ENCODE measurements around the gene DIP2A.
A peak's percentile ranks its signal among the peaks of the same experiment; 100 is the strongest.
"Not testable (repeated sequence)": the region's sequence is repeated elsewhere in the genome, so short reads cannot be mapped to it uniquely, and the experiment has no call there.

Gene DIP2A

GRCh38 chr21:46425041-46425440 is 33.6 kb upstream of the DIP2A start:
- no peak for DNase-seq (ENCODE audit: low read depth)

GRCh38 chr21:46425571-46425970 is 33.1 kb upstream of the DIP2A start:
- DNase-seq (ENCODE audit: low read depth), result peak; percentile 32

- no peak for DNase-seq (ENCODE audit: low read depth)
These were observed 32.2 kb upstream of the DIP2A start for GRCh38 chr21:46426313-46427046.

DNA sequence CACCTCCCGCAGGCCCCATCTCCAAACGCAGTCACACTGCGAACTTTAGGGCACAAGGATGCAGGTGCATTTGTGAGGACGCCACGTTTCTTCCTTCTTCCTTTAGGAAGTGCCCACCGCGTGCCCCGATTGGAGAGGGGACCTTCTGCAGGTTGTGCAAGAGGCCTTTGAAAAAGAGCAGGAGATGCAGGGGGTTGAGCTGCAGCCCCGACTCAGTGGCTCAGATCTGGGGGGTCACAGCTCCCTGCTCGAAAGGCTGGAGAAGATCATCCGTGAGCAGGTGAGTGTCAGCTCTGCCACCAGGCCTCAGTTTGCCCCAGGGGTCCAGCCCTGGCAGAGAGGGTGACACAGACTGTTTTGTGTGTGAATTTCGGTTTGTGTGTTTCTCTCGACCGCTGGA is 31.2 kb upstream of the DIP2A start:
- DNase-seq (ENCODE audit: low read depth), result no peak

DNA sequence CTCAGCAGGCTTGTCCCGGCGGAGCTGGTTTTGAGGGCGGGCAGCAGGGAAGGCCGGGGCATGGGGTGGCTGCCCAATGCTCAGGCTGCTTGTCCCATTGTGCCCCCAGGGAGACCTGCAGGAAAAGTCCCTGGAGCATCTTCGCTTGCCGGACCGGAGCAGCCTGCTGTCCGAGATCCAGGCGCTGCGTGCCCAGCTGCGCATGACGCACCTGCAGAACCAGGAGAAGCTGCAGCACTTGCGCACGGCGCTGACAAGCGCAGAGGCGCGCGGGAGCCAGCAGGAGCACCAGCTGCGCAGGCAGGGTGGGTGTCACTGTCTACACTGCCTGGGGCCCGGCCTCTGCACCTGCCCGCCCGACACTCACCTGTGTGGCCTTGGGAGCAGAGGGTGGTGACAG is 30.4 kb upstream of the DIP2A start:
- no peak for DNase-seq (ENCODE audit: low read depth)

- DNase-seq (ENCODE audit: low read depth), result no peak
These were observed 29.5 kb upstream of the DIP2A start for GRCh38 chr21:46428987-46429710.

DNA sequence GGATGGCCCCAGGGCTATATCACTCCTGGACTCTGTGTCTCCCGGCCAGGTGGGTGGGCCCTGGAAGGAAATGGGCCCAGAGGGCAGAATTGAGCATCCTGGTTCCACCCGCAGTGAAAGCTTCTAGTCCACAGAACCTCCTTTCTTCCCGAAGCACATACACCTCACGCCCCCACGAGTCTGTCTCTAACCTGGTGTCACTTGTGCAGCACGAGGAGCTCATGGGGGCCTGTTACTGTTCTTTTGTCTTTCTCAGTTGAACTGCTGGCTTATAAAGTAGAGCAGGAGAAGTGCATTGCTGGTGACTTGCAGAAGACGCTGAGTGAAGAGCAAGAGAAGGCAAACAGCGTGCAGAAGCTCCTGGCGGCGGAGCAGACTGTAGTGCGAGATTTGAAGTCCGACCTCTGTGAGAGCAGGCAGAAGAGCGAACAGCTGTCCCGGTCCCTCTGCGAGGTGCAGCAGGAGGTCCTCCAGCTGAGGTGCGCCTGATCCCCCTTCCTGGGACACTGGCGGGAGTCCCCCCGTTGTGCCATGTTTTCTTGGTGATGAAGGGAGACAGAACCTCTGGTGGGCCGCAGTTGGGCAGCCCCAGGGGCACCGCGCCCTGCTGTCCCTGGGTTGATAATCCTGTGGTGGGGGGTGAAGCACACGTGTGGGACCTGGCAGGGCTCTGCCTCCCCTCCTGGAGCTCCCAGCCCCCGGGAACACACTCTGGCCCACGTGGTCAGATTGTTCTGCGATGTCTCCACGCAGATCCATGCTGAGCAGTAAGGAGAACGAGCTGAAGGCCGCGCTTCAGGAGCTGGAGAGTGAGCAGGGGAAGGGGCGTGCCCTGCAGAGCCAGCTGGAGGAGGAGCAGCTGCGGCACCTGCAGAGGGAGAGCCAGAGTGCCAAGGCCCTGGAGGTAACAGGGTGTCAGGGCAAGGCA is 28.7 kb upstream of the DIP2A start:
- DNase-seq (ENCODE audit: low read depth), result no peak

GRCh38 chr21:46431448-46431847 is 27.2 kb upstream of the DIP2A start:
- DNase-seq (ENCODE audit: low read depth), result no peak

DNA sequence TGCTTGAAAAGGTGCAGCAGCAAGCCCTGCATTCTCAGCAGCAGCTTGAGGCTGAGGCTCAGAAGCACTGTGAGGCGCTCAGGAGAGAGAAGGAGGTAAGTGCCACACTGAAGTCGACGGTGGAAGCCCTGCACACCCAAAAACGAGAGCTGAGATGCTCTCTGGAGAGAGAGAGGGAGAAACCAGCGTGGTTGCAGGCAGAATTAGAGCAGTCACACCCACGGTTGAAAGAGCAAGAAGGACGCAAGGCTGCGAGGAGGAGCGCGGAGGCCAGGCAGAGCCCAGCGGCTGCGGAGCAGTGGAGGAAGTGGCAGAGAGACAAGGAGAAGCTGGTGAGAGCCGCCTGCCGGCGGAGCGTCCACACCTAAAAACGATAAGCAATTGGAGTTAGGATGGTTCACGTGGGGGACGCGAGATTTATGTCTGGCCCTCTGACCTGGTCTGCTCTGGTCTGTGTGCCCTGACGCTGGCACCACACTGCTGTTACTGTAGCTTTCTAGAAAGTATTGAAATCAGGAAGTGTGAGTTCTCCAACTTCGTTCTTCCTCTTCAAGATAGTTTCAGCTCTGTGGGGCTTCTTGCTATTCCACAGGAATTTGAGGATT is 26.7 kb upstream of the DIP2A start:
- DNase-seq (ENCODE audit: low read depth), result no peak

DNA sequence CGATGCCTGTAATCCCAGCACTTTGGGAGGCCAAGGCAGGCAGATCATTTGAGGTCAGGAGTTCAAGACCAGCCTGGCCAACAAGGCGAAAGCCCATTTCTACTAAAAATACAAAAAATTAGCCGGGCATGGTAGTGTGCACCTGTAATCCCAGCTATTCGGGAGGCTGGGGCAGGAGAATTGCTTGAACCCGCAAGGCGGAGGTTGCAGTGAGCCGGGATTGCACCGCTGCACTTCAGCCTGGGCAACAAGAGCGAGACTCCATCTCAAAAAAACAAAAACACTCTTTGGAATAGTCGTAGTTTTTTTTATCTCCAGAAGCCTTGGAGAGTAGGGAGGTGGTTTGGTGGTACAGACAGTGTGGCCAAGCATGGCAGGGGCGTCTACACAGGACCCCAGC is 25.6 kb upstream of the DIP2A start:
- not testable (repeated sequence) for DNase-seq (ENCODE audit: low read depth)

GRCh38 chr21:46434322-46434958 is 24.3 kb upstream of the DIP2A start:
- no peak for DNase-seq (ENCODE audit: low read depth)

DNA sequence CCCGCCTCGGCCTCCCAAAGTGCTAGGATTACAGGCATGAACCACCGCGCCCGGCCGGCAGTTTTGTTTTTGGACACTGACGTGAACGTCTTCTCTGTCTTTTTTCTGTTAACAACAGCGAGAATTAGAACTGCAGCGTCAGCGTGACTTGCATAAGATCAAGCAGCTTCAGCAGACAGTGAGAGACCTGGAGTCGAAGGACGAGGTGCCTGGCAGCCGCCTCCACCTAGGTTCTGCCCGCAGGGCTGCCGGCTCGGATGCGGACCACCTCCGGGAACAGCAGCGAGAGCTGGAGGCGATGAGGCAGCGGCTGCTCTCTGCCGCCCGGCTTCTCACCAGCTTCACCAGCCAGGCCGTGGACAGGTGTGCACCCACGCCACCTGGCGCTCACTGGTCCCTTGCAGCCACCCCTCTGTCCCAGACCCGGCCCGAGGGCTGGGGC is 22.9 kb upstream of the DIP2A start:
- no peak for DNase-seq (ENCODE audit: low read depth)

DNA sequence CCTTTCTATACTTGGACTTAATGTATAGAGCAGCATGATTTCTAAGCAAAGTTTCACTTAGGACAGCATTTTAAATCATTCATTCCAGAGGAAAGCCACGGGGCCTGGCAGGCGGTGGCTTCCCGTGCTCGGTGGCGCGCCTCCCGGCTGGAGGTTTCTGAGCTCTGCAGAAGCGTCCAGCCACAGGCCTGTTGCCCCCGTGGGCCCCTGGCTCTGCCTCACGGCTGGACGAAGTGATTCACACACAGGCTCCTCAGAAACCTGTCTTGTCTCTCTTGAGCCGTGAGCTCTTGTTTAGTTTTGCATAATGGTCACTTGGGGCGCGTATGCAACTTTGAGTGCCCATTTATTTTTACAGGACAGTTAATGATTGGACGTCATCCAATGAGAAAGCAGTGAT is 22.1 kb upstream of the DIP2A start:
- no peak for DNase-seq (ENCODE audit: low read depth)

- no peak for DNase-seq (ENCODE audit: low read depth)
These were observed 21.6 kb upstream of the DIP2A start for GRCh38 chr21:46437096-46437498.

- DNase-seq (ENCODE audit: low read depth), result no peak
These were observed 21.2 kb upstream of the DIP2A start for GRCh38 chr21:46437511-46437910.

DNA sequence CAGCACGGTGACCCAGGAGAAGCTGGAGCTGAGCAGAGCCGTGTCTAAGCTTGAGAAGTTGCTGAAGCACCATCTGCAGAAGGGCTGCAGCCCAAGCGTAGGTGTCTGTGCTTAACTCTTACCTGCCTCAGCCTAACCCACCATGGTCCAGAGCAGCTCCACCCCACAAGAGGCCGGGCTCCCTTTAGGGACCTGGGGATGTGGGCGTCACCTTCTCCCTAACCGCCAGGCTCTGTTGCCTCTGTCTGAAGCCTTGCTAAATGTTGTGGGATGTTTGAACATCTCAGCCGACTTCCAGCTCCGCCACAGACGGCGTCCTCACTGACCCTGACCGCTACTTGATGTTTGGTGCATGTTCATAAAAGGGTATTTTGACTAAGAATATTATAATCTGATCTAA is 20.4 kb upstream of the DIP2A start:
- no peak for DNase-seq (ENCODE audit: low read depth)

- DNase-seq (ENCODE audit: low read depth), result no peak
These were observed 18.8 kb upstream of the DIP2A start for GRCh38 chr21:46439906-46440305.

DNA sequence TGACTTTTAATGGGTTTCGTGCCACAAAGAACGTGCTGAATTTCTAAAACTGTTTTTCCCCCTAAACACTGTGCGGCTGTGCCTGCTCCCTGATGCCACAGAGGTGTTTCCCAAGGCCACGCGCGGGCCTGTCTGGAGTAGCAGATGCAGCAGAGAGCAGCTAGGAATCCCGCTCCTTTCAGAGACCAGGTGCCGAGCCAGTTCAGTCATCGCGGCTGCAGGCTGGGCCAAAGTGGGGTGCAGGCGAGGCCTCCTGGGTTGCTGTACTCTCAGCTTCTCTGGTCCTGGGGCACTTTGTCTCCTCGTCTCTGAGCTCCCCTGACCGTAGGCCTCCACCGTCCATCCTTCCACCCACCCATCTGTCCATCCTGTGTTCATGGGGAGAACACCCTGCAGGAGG is 17.4 kb upstream of the DIP2A start:
- no peak for DNase-seq (ENCODE audit: low read depth)

- DNase-seq (ENCODE audit: low read depth), result no peak
These were observed 16.7 kb upstream of the DIP2A start for GRCh38 chr21:46441961-46442498.

- DNase-seq (ENCODE audit: low read depth), result no peak
These were observed 15.8 kb upstream of the DIP2A start for GRCh38 chr21:46442938-46443337.

- DNase-seq (ENCODE audit: low read depth), result no peak
These were observed 14.8 kb upstream of the DIP2A start for GRCh38 chr21:46443910-46444309.

Measured in stimulated activated CD8-positive, alpha-beta memory T cell treated with anti-CD3 and anti-CD28 coated beads, Interleukin-15, amount 100 ng/mL, for 24 hours (primary cell).